ENCODE results near the gene NPC2. TPM values are rescaled to one million over a fixed set of nuclear protein-coding genes. Genes with fewer than 3 reads are reported as not detected.

NPC2 gene
- total and polyA plus RNA-seq, 9 of the 15 experiments (the other 6 are each of a cell fraction or from before 2014, with no cell fraction given), result 16.6 to 74.1 (median 32.6) TPM

DNA sequence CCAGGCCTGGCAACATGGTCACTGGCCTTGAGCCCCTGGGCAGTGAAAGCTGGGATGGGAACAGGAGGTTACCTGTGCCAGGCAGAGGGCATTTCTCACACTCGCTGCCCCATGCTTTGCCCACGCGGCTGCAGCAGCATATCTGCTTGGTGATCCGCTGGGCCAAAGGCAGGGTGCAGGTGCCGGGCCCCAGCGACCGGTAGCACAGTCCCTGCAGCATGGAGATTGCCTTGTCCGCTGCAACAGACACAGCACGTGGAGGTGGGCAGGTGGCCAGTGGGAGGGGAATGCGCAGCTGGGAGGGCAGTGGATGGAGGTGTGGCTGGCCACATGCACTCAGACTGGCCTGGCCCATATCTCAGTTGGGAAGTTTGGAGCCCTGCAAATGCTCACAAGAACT lies 35.8 kb upstream of the NPC2 start (continued):
- TF ChIP-seq TCFL5 (CRISPR knock-in tag; conservative IDR thresholded peaks at IDR 0.05) (no peak), NR4A1 (CRISPR knock-in tag; IDR thresholded peaks at IDR 0.05) (no peak), NR4A1 (tag; IDR thresholded peaks at IDR 0.05) (no peak), ZC3H4 (CRISPR knock-in tag; IDR thresholded peaks at IDR 0.05; ENCODE audit: borderline replicate concordance) (no peak), TARDBP (IDR thresholded peaks at IDR 0.05) (no peak), HNRNPLL (IDR thresholded peaks at IDR 0.05; ENCODE audit: low read depth, low read length, poor library complexity, severe bottlenecking) (no peak), SRSF1 (IDR thresholded peaks at IDR 0.05; ENCODE audit: low read depth, low read length) (no peak), PRMT5 (CRISPR knock-in tag; IDR thresholded peaks at IDR 0.05) (no peak), HDAC8 (tag; IDR thresholded peaks at IDR 0.05) (no peak), HDAC6 (IDR thresholded peaks at IDR 0.05; ENCODE audit: low read depth, low read length) (no peak), ZNF785 (CRISPR knock-in tag; IDR thresholded peaks at IDR 0.05) (no peak), XRCC4 (IDR thresholded peaks at IDR 0.05; ENCODE audit: extremely low read depth, insufficient read depth, insufficient read length) (no peak), RFX5 (IDR thresholded peaks at IDR 0.05; ENCODE audit: low read depth, low read length) (no peak), CBFA2T3 (IDR thresholded peaks at IDR 0.05) (peak; percentile 36)
- TF ChIP-seq, protein P1, sequence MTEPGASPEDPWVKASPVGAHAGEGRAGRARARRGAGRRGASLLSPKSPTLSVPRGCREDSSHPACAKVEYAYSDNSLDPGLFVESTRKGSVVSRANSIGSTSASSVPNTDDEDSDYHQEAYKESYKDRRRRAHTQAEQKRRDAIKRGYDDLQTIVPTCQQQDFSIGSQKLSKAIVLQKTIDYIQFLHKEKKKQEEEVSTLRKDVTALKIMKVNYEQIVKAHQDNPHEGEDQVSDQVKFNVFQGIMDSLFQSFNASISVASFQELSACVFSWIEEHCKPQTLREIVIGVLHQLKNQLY (CRISPR knock-in tag; conservative IDR thresholded peaks at IDR 0.05), result no peak
- TF ChIP-seq, protein P2, sequence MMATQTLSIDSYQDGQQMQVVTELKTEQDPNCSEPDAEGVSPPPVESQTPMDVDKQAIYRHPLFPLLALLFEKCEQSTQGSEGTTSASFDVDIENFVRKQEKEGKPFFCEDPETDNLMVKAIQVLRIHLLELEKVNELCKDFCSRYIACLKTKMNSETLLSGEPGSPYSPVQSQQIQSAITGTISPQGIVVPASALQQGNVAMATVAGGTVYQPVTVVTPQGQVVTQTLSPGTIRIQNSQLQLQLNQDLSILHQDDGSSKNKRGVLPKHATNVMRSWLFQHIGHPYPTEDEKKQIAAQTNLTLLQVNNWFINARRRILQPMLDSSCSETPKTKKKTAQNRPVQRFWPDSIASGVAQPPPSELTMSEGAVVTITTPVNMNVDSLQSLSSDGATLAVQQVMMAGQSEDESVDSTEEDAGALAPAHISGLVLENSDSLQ (IDR thresholded peaks at IDR 0.05), result no peak
- TF ChIP-seq, protein P3, sequence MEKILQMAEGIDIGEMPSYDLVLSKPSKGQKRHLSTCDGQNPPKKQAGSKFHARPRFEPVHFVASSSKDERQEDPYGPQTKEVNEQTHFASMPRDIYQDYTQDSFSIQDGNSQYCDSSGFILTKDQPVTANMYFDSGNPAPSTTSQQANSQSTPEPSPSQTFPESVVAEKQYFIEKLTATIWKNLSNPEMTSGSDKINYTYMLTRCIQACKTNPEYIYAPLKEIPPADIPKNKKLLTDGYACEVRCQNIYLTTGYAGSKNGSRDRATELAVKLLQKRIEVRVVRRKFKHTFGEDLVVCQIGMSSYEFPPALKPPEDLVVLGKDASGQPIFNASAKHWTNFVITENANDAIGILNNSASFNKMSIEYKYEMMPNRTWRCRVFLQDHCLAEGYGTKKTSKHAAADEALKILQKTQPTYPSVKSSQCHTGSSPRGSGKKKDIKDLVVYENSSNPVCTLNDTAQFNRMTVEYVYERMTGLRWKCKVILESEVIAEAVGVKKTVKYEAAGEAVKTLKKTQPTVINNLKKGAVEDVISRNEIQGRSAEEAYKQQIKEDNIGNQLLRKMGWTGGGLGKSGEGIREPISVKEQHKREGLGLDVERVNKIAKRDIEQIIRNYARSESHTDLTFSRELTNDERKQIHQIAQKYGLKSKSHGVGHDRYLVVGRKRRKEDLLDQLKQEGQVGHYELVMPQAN (IDR thresholded peaks at IDR 0.05; ENCODE audit: borderline replicate concordance), result no peak
- TF ChIP-seq, protein P4, sequence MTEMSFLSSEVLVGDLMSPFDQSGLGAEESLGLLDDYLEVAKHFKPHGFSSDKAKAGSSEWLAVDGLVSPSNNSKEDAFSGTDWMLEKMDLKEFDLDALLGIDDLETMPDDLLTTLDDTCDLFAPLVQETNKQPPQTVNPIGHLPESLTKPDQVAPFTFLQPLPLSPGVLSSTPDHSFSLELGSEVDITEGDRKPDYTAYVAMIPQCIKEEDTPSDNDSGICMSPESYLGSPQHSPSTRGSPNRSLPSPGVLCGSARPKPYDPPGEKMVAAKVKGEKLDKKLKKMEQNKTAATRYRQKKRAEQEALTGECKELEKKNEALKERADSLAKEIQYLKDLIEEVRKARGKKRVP (CRISPR knock-in tag; IDR thresholded peaks at IDR 0.05), result no peak
- TF ChIP-seq, protein P5, sequence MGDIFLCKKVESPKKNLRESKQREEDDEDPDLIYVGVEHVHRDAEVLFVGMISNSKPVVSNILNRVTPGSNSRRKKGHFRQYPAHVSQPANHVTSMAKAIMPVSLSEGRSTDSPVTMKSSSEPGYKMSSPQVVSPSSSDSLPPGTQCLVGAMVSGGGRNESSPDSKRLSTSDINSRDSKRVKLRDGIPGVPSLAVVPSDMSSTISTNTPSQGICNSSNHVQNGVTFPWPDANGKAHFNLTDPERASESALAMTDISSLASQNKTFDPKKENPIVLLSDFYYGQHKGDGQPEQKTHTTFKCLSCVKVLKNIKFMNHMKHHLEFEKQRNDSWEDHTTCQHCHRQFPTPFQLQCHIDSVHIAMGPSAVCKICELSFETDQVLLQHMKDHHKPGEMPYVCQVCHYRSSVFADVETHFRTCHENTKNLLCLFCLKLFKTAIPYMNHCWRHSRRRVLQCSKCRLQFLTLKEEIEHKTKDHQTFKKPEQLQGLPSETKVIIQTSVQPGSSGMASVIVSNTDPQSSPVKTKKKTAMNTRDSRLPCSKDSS (IDR thresholded peaks at IDR 0.05; ENCODE audit: low read depth, partially characterized antibody), result no peak

Measured in K562 (cell line).